ENCODE measurements around the gene YPEL2. TPM values are rescaled to one million over a fixed set of nuclear protein-coding genes. Genes with fewer than 3 reads are reported as not detected.

Gene YPEL2
- total RNA-seq, 1 experiment from 2014 or later = 4.7 TPM

DNA sequence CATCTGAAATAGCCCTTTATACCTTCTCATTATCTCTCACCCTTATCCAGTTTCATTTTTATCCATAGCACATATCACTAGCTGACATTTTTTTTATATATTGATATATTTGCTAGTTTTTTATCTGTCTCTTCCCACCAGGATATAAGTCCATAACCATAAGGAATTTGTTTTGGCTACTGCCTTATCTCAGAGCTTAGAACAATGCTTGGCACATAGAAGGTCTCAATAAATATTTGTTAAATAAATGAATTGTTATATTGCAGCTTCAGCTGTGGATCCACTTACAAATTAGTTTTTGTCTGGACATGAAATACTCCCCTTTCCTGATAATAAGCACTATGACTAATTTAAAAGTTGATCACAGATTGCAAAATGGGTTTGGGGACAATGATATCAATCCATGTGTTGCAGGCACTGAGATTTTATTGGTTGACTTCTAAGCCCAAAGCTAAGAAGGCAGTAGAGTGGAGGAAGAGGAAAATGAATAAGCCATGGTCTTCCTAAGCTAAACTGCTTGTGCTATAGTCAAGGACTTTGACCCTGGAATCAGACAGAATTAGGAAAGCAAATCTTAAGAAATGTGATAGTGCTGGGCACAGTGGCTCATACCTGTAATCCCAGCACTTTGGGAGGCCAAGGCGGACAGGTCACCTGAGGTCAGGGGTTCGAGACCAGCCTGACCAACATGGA is 31.9 kb upstream of the YPEL2 start:
- no peak overlapping the region for H3K4me3 ChIP-seq (replicated peaks in 1 of 2; ENCODE audit: low read depth in 1 of 2, low read length in 2 of 2)
- no peak overlapping the region for H3K9ac ChIP-seq (ENCODE audit: low read length)
- no peak for TF ChIP-seq CEBPB (IDR thresholded peaks at IDR 0.05; ENCODE audit: low read depth)
- no peak for TF ChIP-seq SRF (IDR thresholded peaks at IDR 0.05; ENCODE audit: low read depth)
- TF ChIP-seq SIN3A (IDR thresholded peaks at IDR 0.05; ENCODE audit: low read depth) = no peak
- TF ChIP-seq YY1 (IDR thresholded peaks at IDR 0.05; ENCODE audit: extremely low read depth, insufficient replicate concordance, low read depth, low read length) = no peak
- no peak for TF ChIP-seq TCF7L2 (IDR thresholded peaks at IDR 0.05; ENCODE audit: borderline replicate concordance, extremely low read depth, insufficient read depth, insufficient read length)
- TF ChIP-seq, protein P1, sequence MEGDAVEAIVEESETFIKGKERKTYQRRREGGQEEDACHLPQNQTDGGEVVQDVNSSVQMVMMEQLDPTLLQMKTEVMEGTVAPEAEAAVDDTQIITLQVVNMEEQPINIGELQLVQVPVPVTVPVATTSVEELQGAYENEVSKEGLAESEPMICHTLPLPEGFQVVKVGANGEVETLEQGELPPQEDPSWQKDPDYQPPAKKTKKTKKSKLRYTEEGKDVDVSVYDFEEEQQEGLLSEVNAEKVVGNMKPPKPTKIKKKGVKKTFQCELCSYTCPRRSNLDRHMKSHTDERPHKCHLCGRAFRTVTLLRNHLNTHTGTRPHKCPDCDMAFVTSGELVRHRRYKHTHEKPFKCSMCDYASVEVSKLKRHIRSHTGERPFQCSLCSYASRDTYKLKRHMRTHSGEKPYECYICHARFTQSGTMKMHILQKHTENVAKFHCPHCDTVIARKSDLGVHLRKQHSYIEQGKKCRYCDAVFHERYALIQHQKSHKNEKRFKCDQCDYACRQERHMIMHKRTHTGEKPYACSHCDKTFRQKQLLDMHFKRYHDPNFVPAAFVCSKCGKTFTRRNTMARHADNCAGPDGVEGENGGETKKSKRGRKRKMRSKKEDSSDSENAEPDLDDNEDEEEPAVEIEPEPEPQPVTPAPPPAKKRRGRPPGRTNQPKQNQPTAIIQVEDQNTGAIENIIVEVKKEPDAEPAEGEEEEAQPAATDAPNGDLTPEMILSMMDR (IDR thresholded peaks at IDR 0.05 in 2 of 3, conservative IDR thresholded peaks at IDR 0.05 in 1 of 3; ENCODE audit: borderline replicate concordance in 1 of 3, insufficient read depth in 1 of 3, low read depth in 2 of 3, low read length in 2 of 3) = no peak
- no peak for TF ChIP-seq RAD21 (IDR thresholded peaks at IDR 0.05; ENCODE audit: low read depth)
- no peak for TF ChIP-seq SP1 (IDR thresholded peaks at IDR 0.05; ENCODE audit: low read depth)
- TF ChIP-seq FOSL1 (IDR thresholded peaks at IDR 0.05; ENCODE audit: low read depth) = no peak
- TF ChIP-seq, protein P2, sequence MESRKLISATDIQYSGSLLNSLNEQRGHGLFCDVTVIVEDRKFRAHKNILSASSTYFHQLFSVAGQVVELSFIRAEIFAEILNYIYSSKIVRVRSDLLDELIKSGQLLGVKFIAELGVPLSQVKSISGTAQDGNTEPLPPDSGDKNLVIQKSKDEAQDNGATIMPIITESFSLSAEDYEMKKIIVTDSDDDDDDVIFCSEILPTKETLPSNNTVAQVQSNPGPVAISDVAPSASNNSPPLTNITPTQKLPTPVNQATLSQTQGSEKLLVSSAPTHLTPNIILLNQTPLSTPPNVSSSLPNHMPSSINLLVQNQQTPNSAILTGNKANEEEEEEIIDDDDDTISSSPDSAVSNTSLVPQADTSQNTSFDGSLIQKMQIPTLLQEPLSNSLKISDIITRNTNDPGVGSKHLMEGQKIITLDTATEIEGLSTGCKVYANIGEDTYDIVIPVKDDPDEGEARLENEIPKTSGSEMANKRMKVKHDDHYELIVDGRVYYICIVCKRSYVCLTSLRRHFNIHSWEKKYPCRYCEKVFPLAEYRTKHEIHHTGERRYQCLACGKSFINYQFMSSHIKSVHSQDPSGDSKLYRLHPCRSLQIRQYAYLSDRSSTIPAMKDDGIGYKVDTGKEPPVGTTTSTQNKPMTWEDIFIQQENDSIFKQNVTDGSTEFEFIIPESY (IDR thresholded peaks at IDR 0.05; ENCODE audit: extremely low read depth, insufficient replicate concordance, low read length) = no peak
- no peak for TF ChIP-seq POLR2AphosphoS5 (IDR thresholded peaks at IDR 0.05; ENCODE audit: low read depth, low read length)
- TF ChIP-seq ZNF274 (IDR thresholded peaks at IDR 0.05; ENCODE audit: low read depth, low read length) = no peak
- no peak for TF ChIP-seq EZH2 (IDR thresholded peaks at IDR 0.05)
- no peak for TF ChIP-seq ZFX (IDR thresholded peaks at IDR 0.05)
- TF ChIP-seq, protein P3, sequence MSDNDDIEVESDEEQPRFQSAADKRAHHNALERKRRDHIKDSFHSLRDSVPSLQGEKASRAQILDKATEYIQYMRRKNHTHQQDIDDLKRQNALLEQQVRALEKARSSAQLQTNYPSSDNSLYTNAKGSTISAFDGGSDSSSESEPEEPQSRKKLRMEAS (IDR thresholded peaks at IDR 0.05) = no peak
- TF ChIP-seq JUND (IDR thresholded peaks at IDR 0.05) = no peak
- no peak for TF ChIP-seq EZH2phosphoT487 (IDR thresholded peaks at IDR 0.05; ENCODE audit: borderline replicate concordance)
- TF ChIP-seq, protein P4, sequence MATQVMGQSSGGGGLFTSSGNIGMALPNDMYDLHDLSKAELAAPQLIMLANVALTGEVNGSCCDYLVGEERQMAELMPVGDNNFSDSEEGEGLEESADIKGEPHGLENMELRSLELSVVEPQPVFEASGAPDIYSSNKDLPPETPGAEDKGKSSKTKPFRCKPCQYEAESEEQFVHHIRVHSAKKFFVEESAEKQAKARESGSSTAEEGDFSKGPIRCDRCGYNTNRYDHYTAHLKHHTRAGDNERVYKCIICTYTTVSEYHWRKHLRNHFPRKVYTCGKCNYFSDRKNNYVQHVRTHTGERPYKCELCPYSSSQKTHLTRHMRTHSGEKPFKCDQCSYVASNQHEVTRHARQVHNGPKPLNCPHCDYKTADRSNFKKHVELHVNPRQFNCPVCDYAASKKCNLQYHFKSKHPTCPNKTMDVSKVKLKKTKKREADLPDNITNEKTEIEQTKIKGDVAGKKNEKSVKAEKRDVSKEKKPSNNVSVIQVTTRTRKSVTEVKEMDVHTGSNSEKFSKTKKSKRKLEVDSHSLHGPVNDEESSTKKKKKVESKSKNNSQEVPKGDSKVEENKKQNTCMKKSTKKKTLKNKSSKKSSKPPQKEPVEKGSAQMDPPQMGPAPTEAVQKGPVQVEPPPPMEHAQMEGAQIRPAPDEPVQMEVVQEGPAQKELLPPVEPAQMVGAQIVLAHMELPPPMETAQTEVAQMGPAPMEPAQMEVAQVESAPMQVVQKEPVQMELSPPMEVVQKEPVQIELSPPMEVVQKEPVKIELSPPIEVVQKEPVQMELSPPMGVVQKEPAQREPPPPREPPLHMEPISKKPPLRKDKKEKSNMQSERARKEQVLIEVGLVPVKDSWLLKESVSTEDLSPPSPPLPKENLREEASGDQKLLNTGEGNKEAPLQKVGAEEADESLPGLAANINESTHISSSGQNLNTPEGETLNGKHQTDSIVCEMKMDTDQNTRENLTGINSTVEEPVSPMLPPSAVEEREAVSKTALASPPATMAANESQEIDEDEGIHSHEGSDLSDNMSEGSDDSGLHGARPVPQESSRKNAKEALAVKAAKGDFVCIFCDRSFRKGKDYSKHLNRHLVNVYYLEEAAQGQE (IDR thresholded peaks at IDR 0.05; ENCODE audit: low read depth) = no peak
- TF ChIP-seq POLR2A (IDR thresholded peaks at IDR 0.05; ENCODE audit: borderline replicate concordance, extremely low read depth, insufficient read depth, insufficient read length) = no peak
- no peak for TF ChIP-seq CBX3 (IDR thresholded peaks at IDR 0.05; ENCODE audit: low read depth)
- no TSS peak for BruUV-seq (replicated peaks)
- ChIA-PET CTCF (interaction anchor here (0.9 kb wide), 1 partner anchor 737 kb away, joined by 3 read pairs; no protein-coding TSS in a partner anchor), POLR2A (interaction anchor here (1.3 kb wide), 1 partner anchor 11 kb away, joined by 3 read pairs; no protein-coding TSS in a partner anchor), RAD21 (ENCODE audit: low non-redundant PET in 1 of 2, low total read pairs in 2 of 2, uncharacterized antibody in 2 of 2, unreplicated experiment in 2 of 2) (no interaction called here)
- peaks cover 10 to 15% of the 10 kb centered on the region in 2 experiments for H3K4me1 ChIP-seq (ENCODE audit: control insufficient read depth in 1 of 2, insufficient read depth in 2 of 2, low read length in 2 of 2)
- DNase-seq (ENCODE audit: low read depth, low spot score) = no peak
- H3K4me2 ChIP-seq (ENCODE audit: low read length) = no peak overlapping the region
- H3K36me3 ChIP-seq (ENCODE audit: control insufficient read depth in 1 of 2, insufficient read depth in 2 of 2, low read length in 2 of 2) = no peaks in the 10 kb centered on the region
- H3K27ac ChIP-seq (ENCODE audit: low read depth, low read length) = no peak overlapping the region
- no peaks in the 10 kb centered on the region for H3K27me3 ChIP-seq (ENCODE audit: insufficient read depth, low read length)
- ATAC-seq = no peak
- H3K79me2 ChIP-seq (ENCODE audit: insufficient read depth, low read length) = no peaks in the 10 kb centered on the region
- intact Hi-C loops (cut with micrococcal nuclease) = no loop called here
- H3K9me2 ChIP-seq (ENCODE audit: insufficient read depth) = no peaks in the 10 kb centered on the region
- no peaks in the 10 kb centered on the region for H4K20me1 ChIP-seq (ENCODE audit: insufficient read depth)
- H2AFZ ChIP-seq (ENCODE audit: low read depth, low read length, poor library complexity, severe bottlenecking) = no peak overlapping the region
- H3K9me3 ChIP-seq (ENCODE audit: control insufficient read depth in 1 of 2, insufficient read depth in 1 of 2, low read depth in 1 of 2, low read length in 2 of 2) = no peaks in the 10 kb centered on the region

All from HCT116 (cell line).